T-helper 1 cell (primary cell): ENCODE measurements around the gene KIAA1755.

Source experiments
- DNase-seq, 5 donors: peaks; one replicate each; pipeline ENCODE4 v3.0.0-alpha.2; 2012 to 2020

KIAA1755 gene

GRCh38 chr20:38201356-38201755 is 59.2 kb downstream of the KIAA1755 start:
- no peak for DNase-seq

DNA sequence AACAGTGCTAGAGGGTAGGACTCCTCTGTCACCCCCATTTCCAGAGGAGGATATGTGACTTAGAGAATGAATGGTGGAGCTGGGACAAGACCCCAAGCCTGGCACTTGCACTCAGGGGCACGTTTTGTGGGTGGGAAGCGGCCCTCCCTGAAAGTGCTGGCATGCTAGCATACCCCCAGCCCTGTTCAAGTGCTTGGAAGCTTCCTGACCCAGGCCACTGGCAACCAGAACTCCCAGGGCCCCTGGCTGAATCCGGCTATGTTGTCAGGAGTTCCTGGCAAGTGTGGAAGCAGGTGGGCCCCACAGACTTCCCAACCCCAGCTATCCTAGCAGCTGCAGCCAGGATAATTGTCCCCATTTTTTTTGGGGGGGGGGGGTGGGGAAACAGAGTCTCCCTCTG is 59.9 kb downstream of the KIAA1755 start:
- no peak for DNase-seq

DNA sequence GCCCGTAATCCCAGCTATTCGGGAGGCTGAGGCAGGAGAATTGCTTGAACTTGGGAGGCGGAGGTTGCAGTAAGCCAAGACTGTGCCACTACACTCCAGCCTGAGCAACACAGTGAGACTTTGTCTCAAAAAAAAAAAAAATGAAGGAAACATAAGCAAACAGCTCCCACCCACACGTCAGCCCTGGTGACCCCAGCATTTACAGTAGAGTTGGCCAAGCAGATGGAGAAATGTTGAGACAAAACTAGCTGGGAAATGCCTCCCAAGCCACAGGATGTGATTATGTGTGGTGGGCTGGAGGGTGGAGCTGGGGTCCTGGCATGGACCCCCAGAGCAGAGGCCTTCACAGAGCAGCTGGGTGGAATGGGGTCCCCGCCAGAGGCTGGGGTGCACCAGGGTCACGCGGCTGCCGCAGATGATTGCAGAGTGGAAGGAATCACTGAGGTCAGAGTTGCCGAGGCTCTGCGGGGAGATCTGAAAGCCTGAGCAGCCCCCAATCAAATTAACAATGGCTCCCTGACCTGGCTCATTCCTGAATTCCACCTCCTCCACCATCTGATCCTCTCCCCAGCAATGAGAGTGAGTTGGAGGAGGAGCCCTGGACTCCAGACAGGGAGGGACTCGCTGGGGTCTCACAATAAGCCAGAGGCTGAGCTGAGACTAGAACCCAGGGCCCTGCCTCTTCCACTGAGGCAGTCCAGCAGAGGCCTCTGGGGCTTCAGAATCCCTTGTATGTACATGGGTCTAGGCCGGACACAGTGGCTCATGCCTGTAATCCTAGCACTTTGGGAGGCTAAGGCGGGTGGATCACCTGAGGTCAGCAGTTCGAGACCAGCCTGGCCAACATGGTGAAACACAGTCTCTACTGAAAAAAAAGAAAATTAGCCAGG is 60.8 kb downstream of the KIAA1755 start:
- DNase-seq = no peak

- no peak for DNase-seq
These were observed 62.2 kb downstream of the KIAA1755 start for GRCh38 chr20:38198238-38198861.

DNA sequence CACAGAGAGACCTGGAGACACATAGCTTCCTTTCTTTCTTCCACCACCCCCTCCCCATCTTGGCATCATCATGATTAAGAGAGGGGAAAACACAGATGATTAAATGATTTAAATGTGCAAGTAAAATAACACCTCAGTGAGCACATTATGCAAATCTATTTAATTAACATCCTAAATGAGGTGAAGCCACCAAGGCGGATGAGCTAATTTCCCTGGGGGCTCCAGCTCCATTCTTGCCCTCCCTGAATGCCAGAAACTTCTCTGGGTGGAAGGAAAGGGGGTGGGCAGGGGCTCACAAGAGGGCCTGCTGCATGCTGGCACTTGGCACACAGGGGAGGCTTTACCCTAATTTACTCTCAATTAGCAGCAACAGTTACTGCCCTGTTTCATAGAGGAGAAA is 62.9 kb downstream of the KIAA1755 start:
- DNase-seq = no peak

DNA sequence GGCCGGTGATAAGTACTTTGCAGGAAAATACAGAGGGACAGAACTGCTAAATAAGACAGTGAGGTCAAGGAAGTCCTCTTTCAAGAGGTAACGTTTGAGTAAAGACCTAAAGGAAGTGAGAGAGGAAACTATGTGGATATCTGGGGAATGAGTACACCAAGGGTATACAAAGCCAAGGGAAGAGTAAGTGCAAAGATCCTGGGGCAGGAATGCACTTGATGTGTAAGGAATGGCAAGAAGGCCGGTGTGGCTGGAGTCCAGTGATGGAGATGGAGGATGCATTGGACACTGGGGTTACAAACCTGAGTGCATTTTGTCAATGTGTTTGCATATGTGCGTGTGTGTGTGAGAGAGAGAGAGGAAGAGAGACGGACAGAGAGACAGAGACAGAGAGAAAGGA is 63.3 kb downstream of the KIAA1755 start:
- no peak for DNase-seq

GRCh38 chr20:38196592-38196991 is 63.9 kb downstream of the KIAA1755 start:
- no peak for DNase-seq

DNA sequence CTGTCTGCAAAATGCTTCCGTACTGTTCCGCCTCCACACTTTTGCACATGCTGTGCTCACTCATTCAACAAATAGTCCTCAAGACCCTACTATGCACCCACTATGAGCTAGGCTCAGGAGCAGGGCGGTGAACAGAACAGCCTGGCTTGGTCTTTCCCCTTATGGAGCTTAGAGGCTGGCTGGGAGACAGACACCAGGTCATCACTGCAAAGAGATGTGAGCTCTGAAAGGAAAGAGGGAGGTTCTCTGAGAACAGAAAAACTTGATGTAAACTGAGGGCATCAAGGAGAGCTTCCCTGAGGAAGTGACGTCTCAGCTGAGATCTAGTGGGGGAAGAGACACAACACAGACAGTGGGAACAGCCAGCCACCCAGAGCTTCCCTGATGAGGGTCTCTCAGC is 64.5 kb downstream of the KIAA1755 start:
- DNase-seq = no peak

DNA sequence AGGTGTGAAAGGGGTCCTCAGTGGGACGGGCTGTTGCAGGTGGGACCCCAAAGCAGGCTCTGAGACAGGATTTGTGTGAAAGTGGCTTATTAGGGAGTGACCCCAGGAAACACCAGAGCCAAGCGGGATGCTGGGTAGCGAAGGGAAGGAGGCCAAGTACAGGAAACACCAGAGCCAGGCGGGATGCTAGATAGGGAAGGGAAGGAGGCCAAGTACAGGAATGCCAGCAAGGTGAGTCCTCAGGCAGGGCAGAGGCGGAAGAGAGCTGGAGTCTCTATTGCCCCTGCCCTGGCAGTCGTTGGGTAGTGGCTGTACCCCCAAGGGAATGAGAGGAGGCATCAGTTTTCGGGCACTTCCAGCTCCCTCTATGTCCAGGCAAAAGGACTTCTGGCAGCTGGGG is 65.0 kb downstream of the KIAA1755 start:
- no peak for DNase-seq

GRCh38 chr20:38194971-38195504 is 65.5 kb downstream of the KIAA1755 start:
- no peak for DNase-seq

- DNase-seq = no peak
These were observed 66.9 kb downstream of the KIAA1755 start for GRCh38 chr20:38193586-38194105.

GRCh38 chr20:38192323-38192885 is 68.1 kb downstream of the KIAA1755 start:
- DNase-seq = no peak

GRCh38 chr20:38191654-38192053 is 68.9 kb downstream of the KIAA1755 start:
- DNase-seq = no peak

- DNase-seq = no peak
These were observed 69.6 kb downstream of the KIAA1755 start for GRCh38 chr20:38190936-38191371.

- no peak for DNase-seq
These were observed 70.4 kb downstream of the KIAA1755 start for GRCh38 chr20:38190166-38190565.

DNA sequence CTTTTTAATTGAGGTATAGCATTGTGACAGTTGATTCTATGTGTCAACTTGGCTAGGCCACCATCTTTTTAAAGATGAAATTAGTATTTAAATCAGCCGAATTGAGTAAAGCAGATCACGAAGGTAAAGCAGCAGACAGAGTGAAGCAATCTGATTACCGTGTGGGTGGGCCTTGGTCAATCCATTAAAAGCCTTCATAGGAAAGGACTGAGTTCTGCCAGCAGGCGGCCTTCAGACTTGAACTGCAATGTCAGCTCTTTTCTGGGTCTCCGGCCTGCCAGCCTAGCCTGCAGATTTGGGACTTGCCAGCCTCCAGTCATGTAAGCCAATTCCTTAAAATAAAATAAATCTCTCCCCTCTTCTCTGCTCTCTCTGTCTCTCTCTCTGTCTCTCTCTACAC is 73.0 kb downstream of the KIAA1755 start:
- DNase-seq = no peak

DNA sequence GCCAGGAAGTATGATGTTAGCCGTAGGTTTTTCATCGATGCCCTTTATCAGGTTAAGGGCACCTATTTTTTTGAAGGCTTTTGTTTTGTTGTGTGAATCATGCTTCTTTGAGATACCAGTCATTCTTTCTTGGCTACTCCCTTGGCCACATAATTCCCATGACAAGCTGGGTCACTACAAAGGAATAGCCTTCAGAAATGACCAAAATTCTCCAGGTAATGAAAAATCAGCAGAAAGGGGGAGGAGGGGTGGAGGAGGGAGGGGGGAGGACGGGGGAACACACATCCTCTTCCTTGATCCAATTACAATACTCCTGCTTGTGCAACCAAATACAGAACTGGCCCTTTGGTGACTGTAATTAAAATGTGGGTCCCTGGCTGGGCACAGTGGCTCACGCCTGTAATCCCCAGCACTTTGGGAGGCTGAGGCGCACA is 73.7 kb downstream of the KIAA1755 start:
- no peak for DNase-seq

DNA sequence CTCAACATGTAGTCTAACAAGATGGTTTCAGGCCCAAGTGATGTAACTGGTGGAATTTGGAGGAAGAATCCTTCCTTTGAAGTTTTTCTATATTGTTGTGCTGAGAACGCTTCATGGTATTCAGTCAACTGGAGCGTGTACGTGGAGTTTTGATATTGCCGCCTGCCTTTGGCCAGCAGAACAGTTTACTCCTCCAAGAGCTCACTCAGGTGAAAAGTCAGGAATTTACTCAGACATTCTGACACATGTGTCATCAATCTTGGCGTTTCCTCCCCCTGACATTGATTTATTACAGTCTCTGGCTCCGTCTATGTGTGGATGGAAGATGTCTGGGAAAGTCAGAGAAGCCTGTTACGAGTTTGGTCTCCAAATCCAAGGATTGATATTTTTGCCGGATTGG is 76.4 kb downstream of the KIAA1755 start:
- no peak for DNase-seq

DNA sequence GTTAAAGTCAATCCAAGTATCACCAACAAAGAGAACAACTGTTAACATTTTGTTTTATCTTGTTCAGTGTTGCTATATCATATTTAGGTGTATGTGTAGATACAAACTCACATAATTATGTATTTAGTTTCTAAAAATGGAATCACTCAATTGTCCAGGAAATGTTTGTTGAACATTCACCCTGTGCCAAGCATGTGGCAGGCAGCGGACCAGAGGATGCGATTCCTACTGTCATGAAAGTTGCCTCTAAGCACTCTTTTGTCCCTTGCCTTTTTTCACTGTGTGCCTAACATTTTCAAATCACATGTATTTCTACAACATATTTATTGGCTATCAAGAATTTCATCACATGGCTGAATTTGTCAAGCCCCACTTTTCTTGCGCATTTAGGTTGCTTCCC is 78.6 kb downstream of the KIAA1755 start:
- DNase-seq = no peak

- no peak for DNase-seq
These were observed 79.2 kb downstream of the KIAA1755 start for GRCh38 chr20:38181207-38181801.

GRCh38 chr20:38180781-38181180 is 79.8 kb downstream of the KIAA1755 start:
- DNase-seq = no peak

DNA sequence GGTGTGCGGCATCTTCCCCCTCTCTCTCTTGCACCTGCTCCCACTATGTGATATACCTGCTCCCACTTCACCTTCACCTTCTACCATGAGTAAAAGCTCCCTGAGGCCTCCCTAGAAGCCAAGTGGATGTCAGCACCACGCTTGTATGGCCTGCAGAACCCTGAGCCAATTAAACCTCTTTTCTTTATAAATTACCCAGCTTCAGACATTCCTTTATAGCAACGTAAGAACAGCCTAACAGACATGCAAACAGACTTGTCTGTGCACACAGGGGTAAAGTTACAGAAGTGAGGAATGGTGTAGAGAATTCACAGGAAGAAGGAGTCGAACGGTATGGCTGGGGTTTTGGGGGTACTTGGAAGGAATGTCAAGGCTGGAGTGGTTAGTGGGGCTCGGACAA is 80.7 kb downstream of the KIAA1755 start:
- DNase-seq = no peak

- DNase-seq = no peak
These were observed 82.0 kb downstream of the KIAA1755 start for GRCh38 chr20:38178581-38178980.
